GM12891 (cell line): ENCODE measurements around the gene ARHGAP18.

Source experiments
- POLR2A ChIP-seq: IDR thresholded peaks from 2 replicates; pipeline ENCODE4 v1.6.1; 2011; ENCODE audit warnings: low read depth, low read length, control low read depth
- SPI1 ChIP-seq: IDR thresholded peaks from 2 replicates; pipeline ENCODE4 v1.6.1; 2011; ENCODE audit warnings: low read depth, low read length, control low read depth

DNA sequence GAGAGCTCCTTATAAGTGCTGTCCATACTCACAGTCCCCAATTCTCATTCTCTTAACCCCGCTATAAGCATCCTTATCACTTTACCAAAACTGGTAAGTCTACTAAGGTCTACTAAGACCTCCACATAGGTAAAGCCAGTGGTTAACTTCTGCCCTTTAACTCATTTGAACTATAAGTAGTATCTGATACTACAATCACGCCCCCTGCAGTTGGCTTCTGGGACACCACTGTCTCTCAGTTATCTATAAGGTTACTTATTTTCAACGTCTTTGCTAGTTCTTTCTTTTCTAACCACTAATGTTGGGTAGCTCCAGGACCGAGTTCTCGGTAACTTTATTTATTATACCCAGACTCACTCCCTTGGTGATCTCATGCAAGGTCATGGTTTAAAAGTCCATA is 142.6 kb downstream of the ARHGAP18 start:
- no peak for TF ChIP-seq POLR2A
- no peak for TF ChIP-seq SPI1
